HG03565 (cell line): ENCODE results near the gene POLR2B.

Experiments used
- ATAC-seq: cut with Tn5 transposase; IDR thresholded peaks from one replicate; pipeline ENCODE4 v1.9.1; 2021; ENCODE audit warnings: mild to moderate bottlenecking, moderate library complexity; ENCODE audit not compliant: unreplicated experiment

Gene POLR2B

DNA sequence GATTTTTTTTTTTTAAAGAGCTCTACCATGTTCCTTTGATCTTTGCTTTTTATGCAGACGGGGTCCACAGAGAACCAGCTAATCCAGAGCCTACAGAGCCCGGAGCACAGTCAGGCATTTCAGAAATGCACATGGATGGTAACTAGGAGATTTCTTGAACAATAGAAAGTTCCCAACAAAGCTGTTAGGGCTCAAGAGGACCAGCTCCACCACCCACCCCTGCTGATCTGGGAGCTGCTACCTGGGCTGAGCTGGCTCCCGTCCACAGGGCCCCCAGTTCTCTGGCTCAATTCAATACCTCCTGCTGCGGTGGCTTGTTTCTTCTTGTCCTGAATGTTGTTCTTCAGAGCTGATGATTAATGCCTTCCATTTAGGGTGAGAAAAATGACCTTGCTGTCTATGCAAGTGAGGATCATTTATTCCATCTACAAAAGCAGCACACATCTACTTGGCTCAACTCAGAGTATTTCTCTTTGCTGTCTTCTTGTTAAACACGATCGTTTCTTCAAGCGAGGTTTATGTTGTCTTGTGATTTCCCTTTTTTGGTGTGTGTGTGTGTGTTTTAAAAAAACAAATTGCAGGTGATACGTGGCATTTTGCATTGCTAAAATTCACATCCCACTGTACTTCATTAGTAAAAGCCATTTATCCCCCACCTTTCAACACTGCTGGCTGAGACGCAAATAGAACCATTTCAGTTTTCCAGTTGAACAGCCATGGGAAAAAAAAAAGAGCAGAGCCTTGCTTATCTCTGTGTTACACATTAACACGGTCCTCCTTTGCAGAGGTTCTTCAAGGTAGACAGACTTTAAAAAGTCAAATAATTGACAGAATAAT is 100.2 kb downstream of the POLR2B start:
- no peak for ATAC-seq
